AG09319 (cell line): ENCODE data around the gene WDR41.
"Not testable (repeated sequence)": the region's sequence is repeated elsewhere in the genome, so short reads cannot be mapped to it uniquely, and the experiment has no call there.

Experiments used
- DNase-seq: peaks from one replicate; pipeline ENCODE4 v3.0.0-alpha.2; 2010; ENCODE audit warnings: low read depth; ENCODE audit errors: extremely low read depth
- TF ChIP-seq, protein P1 (sequence below): IDR thresholded peaks from 2 replicates; pipeline ENCODE4 v1.5.1; 2011; ENCODE audit warnings: low read depth, mild to moderate bottlenecking, inconsistent platforms, low read length, moderate library complexity

Gene WDR41

DNA sequence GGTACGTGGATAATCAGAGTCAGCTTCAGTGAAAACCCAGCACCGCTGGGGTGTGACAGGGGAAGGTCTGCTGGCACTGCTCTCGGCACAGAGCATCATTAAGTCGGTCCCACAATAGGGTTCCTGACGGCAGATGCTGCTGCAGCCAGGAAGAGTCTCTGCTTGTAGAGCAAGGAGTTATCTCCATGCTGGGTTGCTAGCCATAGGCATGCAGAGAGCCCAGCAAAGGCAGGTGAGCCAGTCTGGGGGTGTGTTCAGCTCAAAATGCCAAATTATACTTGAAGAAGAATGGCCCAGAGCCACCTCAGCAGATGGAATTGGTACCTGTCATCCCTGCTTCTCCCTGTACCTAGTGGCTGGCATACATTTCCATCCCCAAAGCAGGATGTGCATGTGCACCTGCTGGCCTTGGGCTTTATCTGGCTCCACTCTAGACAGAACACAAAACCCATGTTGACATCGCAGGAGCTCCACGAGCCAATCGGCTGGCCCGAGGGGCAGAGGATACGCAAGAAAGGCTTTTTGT is 100.8 kb downstream of the WDR41 start:
- TF ChIP-seq, protein P1, sequence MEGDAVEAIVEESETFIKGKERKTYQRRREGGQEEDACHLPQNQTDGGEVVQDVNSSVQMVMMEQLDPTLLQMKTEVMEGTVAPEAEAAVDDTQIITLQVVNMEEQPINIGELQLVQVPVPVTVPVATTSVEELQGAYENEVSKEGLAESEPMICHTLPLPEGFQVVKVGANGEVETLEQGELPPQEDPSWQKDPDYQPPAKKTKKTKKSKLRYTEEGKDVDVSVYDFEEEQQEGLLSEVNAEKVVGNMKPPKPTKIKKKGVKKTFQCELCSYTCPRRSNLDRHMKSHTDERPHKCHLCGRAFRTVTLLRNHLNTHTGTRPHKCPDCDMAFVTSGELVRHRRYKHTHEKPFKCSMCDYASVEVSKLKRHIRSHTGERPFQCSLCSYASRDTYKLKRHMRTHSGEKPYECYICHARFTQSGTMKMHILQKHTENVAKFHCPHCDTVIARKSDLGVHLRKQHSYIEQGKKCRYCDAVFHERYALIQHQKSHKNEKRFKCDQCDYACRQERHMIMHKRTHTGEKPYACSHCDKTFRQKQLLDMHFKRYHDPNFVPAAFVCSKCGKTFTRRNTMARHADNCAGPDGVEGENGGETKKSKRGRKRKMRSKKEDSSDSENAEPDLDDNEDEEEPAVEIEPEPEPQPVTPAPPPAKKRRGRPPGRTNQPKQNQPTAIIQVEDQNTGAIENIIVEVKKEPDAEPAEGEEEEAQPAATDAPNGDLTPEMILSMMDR, result no peak
- no peak for DNase-seq

DNA sequence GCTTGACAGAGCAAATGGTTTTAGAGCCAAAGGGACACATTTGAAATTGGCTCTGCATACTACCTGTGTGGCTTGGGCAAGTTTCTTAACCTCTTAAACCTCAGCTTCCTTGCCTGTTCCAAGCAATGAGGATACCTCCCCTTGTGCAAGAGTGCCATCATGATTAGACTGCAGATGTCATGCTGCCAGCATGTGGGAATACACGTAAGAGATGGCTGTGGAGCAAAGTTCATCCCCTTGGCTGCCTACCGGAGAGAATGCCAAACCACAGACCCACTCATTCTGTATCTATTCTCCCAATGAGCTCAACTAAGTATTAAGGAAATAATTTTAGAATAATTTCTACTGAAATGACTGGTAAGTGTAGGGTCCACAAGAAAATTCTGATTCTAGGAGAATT is 101.3 kb downstream of the WDR41 start:
- peak; percentile 35 for DNase-seq

DNA sequence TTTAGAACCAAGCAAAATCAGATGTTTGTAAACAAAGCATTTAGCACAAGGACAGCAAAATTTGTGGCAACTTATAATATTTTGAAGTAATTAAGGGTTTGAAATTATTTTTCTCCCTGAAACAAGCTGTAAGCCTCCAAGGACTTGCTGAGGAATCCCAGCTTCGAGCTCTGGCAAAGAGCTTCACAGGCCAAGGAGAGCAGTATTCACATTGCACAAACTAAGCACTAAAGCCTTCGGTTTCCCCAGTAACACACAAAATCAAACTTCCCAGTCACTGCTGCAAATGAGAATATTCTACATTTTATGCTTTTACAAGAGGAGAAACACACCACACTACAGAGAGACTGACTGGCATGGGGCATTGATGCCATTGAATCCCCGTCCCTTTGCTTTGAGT is 101.9 kb downstream of the WDR41 start:
- no peak for DNase-seq
- TF ChIP-seq, protein P1, result no peak

More for the DNA sequence above, 101.3 kb downstream of the WDR41 start:
- TF ChIP-seq, protein P1, result no peak

DNA sequence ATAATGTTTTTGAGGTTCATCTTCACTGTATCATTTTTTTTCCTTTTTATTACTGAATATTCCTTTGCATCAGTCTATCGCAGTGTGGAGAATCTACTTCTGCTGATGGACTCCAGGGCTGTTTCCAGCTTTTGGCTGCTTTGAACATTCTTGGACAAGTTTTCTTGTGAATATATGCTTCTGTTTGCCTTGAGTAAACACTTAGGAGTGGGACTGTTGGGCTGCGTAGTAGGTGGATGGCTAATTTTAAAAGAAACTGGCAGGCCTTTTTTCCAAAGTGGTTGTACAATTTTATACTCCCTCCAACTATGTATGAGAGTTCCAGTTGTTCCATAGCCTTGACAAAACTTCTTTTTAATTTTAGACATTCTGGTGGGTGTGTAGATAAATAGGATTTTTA is 102.4 kb downstream of the WDR41 start:
- DNase-seq, result no peak
- TF ChIP-seq, protein P1, result no peak

DNA sequence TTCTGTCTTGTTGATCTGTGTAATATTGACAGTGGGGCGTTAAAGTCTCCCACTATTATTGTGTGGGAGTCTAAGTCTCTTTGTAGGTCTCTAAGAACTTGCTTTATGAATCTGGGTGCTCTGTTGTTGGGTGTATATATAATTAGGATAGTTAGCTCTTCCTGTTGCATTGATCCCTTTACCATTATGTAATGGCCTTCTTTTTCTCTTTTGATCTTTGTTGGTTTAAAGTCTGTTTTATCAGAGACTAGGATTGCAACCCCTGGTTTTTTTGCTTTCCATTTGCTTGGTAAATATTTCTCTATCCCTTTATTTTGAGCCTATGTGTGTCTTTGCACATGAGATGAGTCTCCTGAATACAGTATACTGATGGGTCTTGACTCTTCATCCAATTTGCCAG is 105.8 kb downstream of the WDR41 start:
- not testable (repeated sequence) for DNase-seq

DNA sequence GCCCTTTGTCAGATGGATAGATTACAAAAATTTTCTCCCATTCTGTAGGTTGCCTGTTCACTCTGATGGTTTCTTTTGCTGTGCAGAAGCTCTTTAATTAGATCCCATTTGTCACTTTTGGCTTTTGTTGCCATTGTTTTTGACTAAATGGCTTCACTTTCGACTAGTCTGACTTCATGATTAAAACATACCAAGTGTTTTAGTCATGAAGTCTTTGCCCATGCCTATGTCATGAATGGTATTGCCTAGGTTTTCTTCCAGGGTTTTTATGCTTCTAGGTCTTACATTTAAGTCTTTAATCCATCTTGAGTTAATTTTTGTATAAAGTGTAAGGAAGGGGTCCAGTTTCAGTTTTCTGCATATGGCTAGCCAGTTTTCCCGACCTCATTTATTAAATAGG is 108.8 kb downstream of the WDR41 start:
- not testable (repeated sequence) for DNase-seq
